Thymus (tissue), 11 donors: Measurements from ENCODE around the gene GRIA4. TPM values are rescaled to one million over a fixed set of nuclear protein-coding genes. Genes with fewer than 3 reads are reported as not detected.
"Not testable (repeated sequence)": the region's sequence is repeated elsewhere in the genome, so short reads cannot be mapped to it uniquely, and the experiment has no call there.

Experiments used
- DNase-seq, 9 donors: peaks; one replicate each; pipeline ENCODE4 v3.0.0-alpha.2; 2013; ENCODE audit warnings: low spot score in 9 of 9, low read depth in 6 of 9, missing footprints in 1 of 9
- H3K27ac ChIP-seq, 2 donors: one replicate each; pipeline ENCODE4 v1.5.1; 2013; ENCODE audit warnings: control low read depth in 1 of 2, low read depth in 1 of 2, low read length in 1 of 2, mild to moderate bottlenecking in 1 of 2, moderate library complexity in 1 of 2
- H3K27me3 ChIP-seq, 2 donors: one replicate each; pipeline ENCODE4 v1.5.1; 2013; ENCODE audit warnings: low read length in 1 of 2; ENCODE audit not compliant: control insufficient read depth in 2 of 2, insufficient read depth in 1 of 2
- H3K36me3 ChIP-seq, 2 donors: one replicate each; pipeline ENCODE4 v1.5.1; 2013; ENCODE audit warnings: low read length in 1 of 2, mild to moderate bottlenecking in 1 of 2, moderate library complexity in 1 of 2; ENCODE audit not compliant: control insufficient read depth in 2 of 2, insufficient read depth in 2 of 2
- H3K4me1 ChIP-seq, 2 donors: one replicate each; pipeline ENCODE4 v1.5.1; 2013; ENCODE audit warnings: low read length in 2 of 2; ENCODE audit not compliant: control insufficient read depth in 2 of 2, insufficient read depth in 2 of 2
- H3K4me3 ChIP-seq, 2 donors: one replicate each; pipeline ENCODE4 v1.5.1; 2013; ENCODE audit warnings: low read length in 2 of 2, control low read depth in 1 of 2, mild to moderate bottlenecking in 1 of 2
- H3K9me3 ChIP-seq, 2 donors: one replicate each; pipeline ENCODE4 v1.5.1; 2013; ENCODE audit warnings: low read length in 1 of 2, mild to moderate bottlenecking in 1 of 2; ENCODE audit not compliant: control insufficient read depth in 2 of 2, insufficient read depth in 1 of 2
- WGBS: extraction: QIAGEN DNeasy Blood & Tissue Kit; methylation state at CpG from one replicate; pipeline ENCODE4 v1.1.7; 2013; 5-methylcytosine and 5-hydroxymethylcytosine counted together
- polyA plus RNA-seq: library from polyadenylated mRNA; stranded (reverse); fragments of 200-250 nt; gene quantifications from one replicate; pipeline ENCODE4 v1.2.3, GENCODE V29; 2013
- total RNA-seq: library from RNA; stranded (reverse); fragments of 120-200 nt; gene quantifications from one replicate; pipeline ENCODE4 v1.2.4, GENCODE V29; 2013
- donor health status: healthy.

Gene GRIA4
- total and polyA plus RNA-seq, 2 donors = under 0.01 to 0.14 TPM

- not testable (repeated sequence) for H3K36me3 ChIP-seq, H3K4me1 ChIP-seq, H3K27ac ChIP-seq, H3K9me3 ChIP-seq, H3K4me3 ChIP-seq, DNase-seq, H3K27me3 ChIP-seq
- 97% methylated on average over 6 of the region's 6 CpGs for WGBS
Measured at GRCh38 chr11:105785850-105786249, 176.0 kb downstream of the GRIA4 start.

DNA sequence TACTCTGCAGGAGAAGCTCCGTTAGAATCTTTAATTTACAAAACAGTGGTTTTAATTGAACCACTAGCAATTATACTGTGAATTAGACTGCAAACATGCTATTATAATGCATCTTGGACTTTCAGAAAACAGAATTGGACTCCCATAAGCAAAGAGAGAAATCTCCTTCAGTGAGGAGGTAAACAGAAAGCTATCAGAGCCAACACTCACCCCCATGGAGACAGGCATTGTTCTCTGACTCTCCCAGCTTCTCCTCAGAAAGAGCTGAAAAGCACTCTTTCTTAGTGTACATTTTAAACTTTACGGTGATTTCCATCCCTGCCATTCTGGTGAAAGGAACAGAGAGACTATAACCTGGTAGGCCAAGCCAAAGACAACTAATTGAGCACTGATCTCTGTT lies 176.9 kb downstream of the GRIA4 start:
- no peak for DNase-seq
- no peaks in the 10 kb centered on the region for H3K4me1 ChIP-seq
- no peaks in the 10 kb centered on the region for H3K36me3 ChIP-seq
- no peaks in the 10 kb centered on the region for H3K9me3 ChIP-seq
- WGBS = 92% methylated on average over 2 of the region's 2 CpGs
- H3K27ac ChIP-seq = no peak overlapping the region
- H3K4me3 ChIP-seq = no peak overlapping the region
- H3K27me3 ChIP-seq = no peaks in the 10 kb centered on the region

DNA sequence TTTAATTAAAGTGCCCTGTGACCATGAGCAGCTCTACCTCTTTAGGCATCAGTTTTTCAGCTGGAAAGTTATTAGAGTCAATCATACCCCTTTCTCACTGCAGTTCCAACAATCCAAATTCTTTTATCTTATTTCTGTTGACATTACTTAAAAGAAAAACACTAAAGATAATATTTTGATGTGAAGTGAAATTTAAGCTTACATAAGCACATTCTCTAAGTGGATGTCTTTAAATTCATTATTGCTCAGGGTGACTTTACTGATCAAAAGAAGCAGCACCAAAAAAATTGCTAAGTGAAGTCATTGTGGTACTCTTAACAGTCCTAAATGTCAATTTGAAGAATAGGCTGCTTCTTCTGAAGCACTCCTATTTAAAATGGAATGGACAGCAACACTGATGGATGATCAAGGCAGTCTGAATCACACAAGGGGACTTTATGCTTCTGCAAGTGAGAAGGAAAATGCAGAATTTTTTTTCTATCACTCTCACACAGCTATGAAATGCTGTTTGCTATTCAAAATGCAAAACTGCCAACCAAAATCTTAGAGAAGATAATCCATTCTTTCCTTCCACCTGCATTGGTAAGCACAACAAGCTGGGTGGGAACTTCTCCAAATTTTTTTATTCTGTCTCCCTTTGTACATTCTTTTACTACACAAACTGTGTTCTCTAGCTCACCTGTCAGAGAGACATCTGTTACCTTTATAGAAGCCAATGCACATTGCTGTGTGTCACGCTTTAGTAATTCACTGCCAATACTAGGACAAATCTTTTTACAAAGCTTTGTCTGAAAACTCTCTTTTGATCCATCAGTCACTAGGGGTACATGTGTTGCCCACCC lies 179.9 kb downstream of the GRIA4 start:
- Histone ChIP-seq H3K4me1 (no peaks in the 10 kb centered on the region), H3K36me3 (no peaks in the 10 kb centered on the region), H3K27me3 (no peaks in the 10 kb centered on the region), H3K4me3 (no peak overlapping the region), H3K9me3 (no peaks in the 10 kb centered on the region), H3K27ac (no peak overlapping the region)
- 94% methylated on average over 1 of the region's 1 CpG for WGBS
- DNase-seq = no peak

GRCh38 chr11:105790840-105791239 lies 181.0 kb downstream of the GRIA4 start:
- no peak for DNase-seq
- no peak overlapping the region for H3K27ac ChIP-seq

GRCh38 chr11:105793092-105793491 lies 183.2 kb downstream of the GRIA4 start:
- Histone ChIP-seq H3K4me3 (no peak overlapping the region), H3K4me1 (no peaks in the 10 kb centered on the region), H3K27me3 (no peaks in the 10 kb centered on the region), H3K9me3 (no peaks in the 10 kb centered on the region), H3K27ac (no peak overlapping the region), H3K36me3 (no peaks in the 10 kb centered on the region)
- 77% methylated on average over 2 of the region's 2 CpGs for WGBS
- no peak for DNase-seq

More at GRCh38 chr11:105790840-105791239, 181.0 kb downstream of the GRIA4 start:
- Histone ChIP-seq H3K36me3 (no peaks in the 10 kb centered on the region), H3K9me3 (no peaks in the 10 kb centered on the region), H3K4me1 (no peaks in the 10 kb centered on the region), H3K4me3 (no peak overlapping the region), H3K27me3 (no peaks in the 10 kb centered on the region)
- WGBS = 77% methylated on average over 3 of the region's 3 CpGs

DNA sequence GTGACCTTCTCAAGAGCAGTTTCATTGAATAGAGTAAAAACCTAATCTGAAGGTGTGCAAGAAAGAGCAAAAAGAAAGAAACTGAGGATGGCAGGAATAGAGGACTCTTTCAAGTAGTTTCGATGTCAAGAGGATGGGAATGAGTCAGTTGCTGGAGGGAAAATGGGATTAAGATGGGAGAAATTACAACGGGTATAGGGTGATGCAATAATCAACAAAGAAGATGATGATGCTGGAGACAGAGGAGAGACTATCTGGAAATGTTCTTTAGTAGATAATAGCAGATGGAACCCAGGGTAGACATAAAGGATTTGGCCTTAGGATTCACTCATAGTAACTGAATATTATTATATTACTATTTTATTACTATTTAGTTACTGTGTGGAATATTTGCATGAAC lies 189.4 kb downstream of the GRIA4 start:
- no peak for DNase-seq
- no peak overlapping the region for H3K4me3 ChIP-seq
- no peaks in the 10 kb centered on the region for H3K27me3 ChIP-seq
- 90% methylated on average over 2 of the region's 2 CpGs for WGBS
- H3K9me3 ChIP-seq = no peaks in the 10 kb centered on the region
- H3K36me3 ChIP-seq = no peaks in the 10 kb centered on the region
- H3K27ac ChIP-seq = no peak overlapping the region
- no peaks in the 10 kb centered on the region for H3K4me1 ChIP-seq

GRCh38 chr11:105799728-105800462 lies 190.0 kb downstream of the GRIA4 start:
- Histone ChIP-seq H3K4me3 (no peak overlapping the region), H3K27me3 (no peaks in the 10 kb centered on the region), H3K36me3 (no peaks in the 10 kb centered on the region), H3K27ac (no peak overlapping the region), H3K4me1 (no peaks in the 10 kb centered on the region), H3K9me3 (no peaks in the 10 kb centered on the region)
- WGBS = 84% methylated on average over 2 of the region's 2 CpGs
- DNase-seq = no peak

DNA sequence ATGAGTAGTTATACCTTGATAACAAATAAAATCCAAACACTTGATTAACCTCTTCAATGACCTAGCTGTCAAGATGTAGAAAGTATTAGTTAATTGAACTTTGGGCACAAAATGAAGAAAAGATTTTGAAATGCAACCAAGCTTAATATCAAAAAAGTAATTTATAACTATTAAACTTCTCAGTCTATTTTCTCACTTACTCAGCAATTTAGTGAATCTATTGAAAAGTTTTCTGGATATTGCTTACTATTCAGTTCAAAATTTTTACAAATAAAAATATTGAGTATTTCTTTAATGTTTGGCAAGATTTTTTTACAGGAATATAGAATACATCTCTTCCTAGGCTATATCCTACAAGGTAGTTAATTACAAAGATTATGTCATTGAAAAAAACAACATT lies 192.5 kb downstream of the GRIA4 start:
- no peaks in the 10 kb centered on the region for H3K27me3 ChIP-seq

DNA sequence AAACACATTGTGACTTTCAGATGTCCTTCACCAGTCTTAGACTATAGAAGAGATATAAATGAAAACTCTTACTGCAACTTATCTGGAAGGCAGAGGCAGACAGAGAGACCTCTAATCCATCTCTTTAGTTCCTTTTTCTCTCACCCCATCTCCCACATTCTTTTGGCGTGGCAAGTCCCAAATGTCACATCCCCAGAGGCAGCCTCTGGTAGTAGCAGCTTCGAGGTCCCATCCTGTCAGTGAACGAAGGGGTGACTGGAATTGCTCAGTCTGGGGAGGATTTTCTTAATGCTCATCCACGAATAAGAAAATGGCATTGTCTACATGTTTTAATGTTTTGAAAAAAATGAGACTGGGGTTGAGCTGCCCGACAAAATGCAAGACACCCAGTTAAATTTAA lies 201.4 kb downstream of the GRIA4 start:
- H3K9me3 ChIP-seq = no peaks in the 10 kb centered on the region
- 89% methylated on average over 5 of the region's 5 CpGs for WGBS
- H3K4me1 ChIP-seq = no peaks in the 10 kb centered on the region
- H3K27me3 ChIP-seq = no peaks in the 10 kb centered on the region
- no peak overlapping the region for H3K27ac ChIP-seq
- no peaks in the 10 kb centered on the region for H3K36me3 ChIP-seq
- no peak overlapping the region for H3K4me3 ChIP-seq
- no peak for DNase-seq

More for the DNA sequence above, 192.5 kb downstream of the GRIA4 start:
- no peak for DNase-seq
- no peaks in the 10 kb centered on the region for H3K4me1 ChIP-seq
- H3K27ac ChIP-seq = no peak overlapping the region
- H3K9me3 ChIP-seq = no peaks in the 10 kb centered on the region
- H3K36me3 ChIP-seq = no peaks in the 10 kb centered on the region
- H3K4me3 ChIP-seq = no peak overlapping the region
